Measurements from ENCODE around the gene ATP13A1.

Gene ATP13A1

GRCh38 chr19:19662344-19662743 lies 1.1 kb downstream of the ATP13A1 start:
- DNase-seq, result no peak

- DNase-seq, result peak; percentile 9
These were observed 1.7 kb downstream of the ATP13A1 start for GRCh38 chr19:19661675-19662251.

GRCh38 chr19:19661141-19661674 lies 2.3 kb downstream of the ATP13A1 start:
- DNase-seq, result no peak

- DNase-seq, result no peak
These were observed 3.7 kb downstream of the ATP13A1 start for GRCh38 chr19:19659646-19660245.

- no peak for DNase-seq
These were observed 6.1 kb downstream of the ATP13A1 start for GRCh38 chr19:19657397-19657783.

- no peak for DNase-seq
These were observed 6.8 kb downstream of the ATP13A1 start for GRCh38 chr19:19656451-19657396.

- DNase-seq, result no peak
These were observed 7.7 kb downstream of the ATP13A1 start for GRCh38 chr19:19655641-19656343.

- no peak for DNase-seq
These were observed 8.4 kb downstream of the ATP13A1 start for GRCh38 chr19:19655051-19655594.

- no peak for DNase-seq
These were observed 9.0 kb downstream of the ATP13A1 start for GRCh38 chr19:19654441-19654840.

- no peak for DNase-seq
These were observed 9.8 kb downstream of the ATP13A1 start for GRCh38 chr19:19653597-19654147.

- DNase-seq, result no peak
These were observed 10.8 kb downstream of the ATP13A1 start for GRCh38 chr19:19652482-19653295.

GRCh38 chr19:19651076-19651475 lies 12.4 kb downstream of the ATP13A1 start:
- DNase-seq, result no peak

GRCh38 chr19:19650331-19650730 lies 13.1 kb downstream of the ATP13A1 start:
- DNase-seq, result no peak

- DNase-seq, result no peak
These were observed 13.9 kb downstream of the ATP13A1 start for GRCh38 chr19:19649580-19649995.

GRCh38 chr19:19649155-19649554 lies 14.3 kb downstream of the ATP13A1 start:
- no peak for DNase-seq

- no peak for DNase-seq
These were observed 16.2 kb downstream of the ATP13A1 start for GRCh38 chr19:19647037-19647835.

- no peak for DNase-seq
These were observed 18.1 kb downstream of the ATP13A1 start for GRCh38 chr19:19645233-19645870.

- DNase-seq, result no peak
These were observed 19.5 kb downstream of the ATP13A1 start for GRCh38 chr19:19644054-19644388.

- peak; percentile 40 for DNase-seq
These were observed 20.1 kb downstream of the ATP13A1 start, which contains the start of gene GMIP for GRCh38 chr19:19643158-19644053. GMIP (minus strand) TSS chr19:19643657; CDS start chr19:19643529, 128 bp downstream.

All from GDM1 (cell line).